ENCODE measurements around the gene ARSB.

Gene ARSB

GRCh38 chr5:78972654-78973428, 12.3 kb downstream of the ARSB start:
- Histone ChIP-seq H3K27me3 (ENCODE audit: control insufficient read depth, insufficient read depth, low read length) (no peaks in the 10 kb centered on the region), H3K4me3 (ENCODE audit: low read depth, low read length) (no peak overlapping the region), H3K36me3 (ENCODE audit: control insufficient read depth, insufficient read depth, low read length) (no peaks in the 10 kb centered on the region), H3K9me3 (ENCODE audit: control insufficient read depth, insufficient read depth, low read length) (no peaks in the 10 kb centered on the region), H3K9ac (ENCODE audit: low read depth, low read length) (no peak overlapping the region), H3K4me1 (ENCODE audit: control insufficient read depth, insufficient read depth, low read length) (no peaks in the 10 kb centered on the region)

DNA sequence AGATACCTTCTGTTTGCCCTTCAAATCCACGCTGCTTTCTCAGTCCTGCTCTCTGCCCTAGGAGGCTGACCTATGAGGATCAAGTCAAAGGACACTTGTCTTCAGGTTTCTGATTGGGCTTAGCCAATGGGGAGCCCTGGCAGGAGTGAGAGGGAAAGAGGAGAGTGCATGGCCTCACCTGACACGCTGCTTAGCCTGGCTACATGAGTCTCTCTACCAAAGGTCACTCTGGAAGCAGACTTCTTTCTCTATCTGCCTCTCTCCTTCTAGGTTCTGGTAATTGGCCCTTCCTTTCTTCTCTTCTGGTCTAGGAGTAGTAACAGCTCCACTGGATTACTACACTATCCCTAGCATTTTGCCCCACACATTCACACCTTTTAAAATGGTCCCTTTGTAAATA, 13.1 kb downstream of the ARSB start:
- Histone ChIP-seq H3K36me3 (ENCODE audit: control insufficient read depth, insufficient read depth, low read length) (no peaks in the 10 kb centered on the region), H3K9ac (ENCODE audit: low read depth, low read length) (no peak overlapping the region), H3K9me3 (ENCODE audit: control insufficient read depth, insufficient read depth, low read length) (no peaks in the 10 kb centered on the region), H3K4me1 (ENCODE audit: control insufficient read depth, insufficient read depth, low read length) (no peaks in the 10 kb centered on the region), H3K4me3 (ENCODE audit: low read depth, low read length) (no peak overlapping the region), H3K27me3 (ENCODE audit: control insufficient read depth, insufficient read depth, low read length) (no peaks in the 10 kb centered on the region)

GRCh38 chr5:78968781-78969180, 16.3 kb downstream of the ARSB start:
- H3K27me3 ChIP-seq (ENCODE audit: control insufficient read depth, insufficient read depth, low read length) = no peaks in the 10 kb centered on the region
- no peak overlapping the region for H3K4me3 ChIP-seq (ENCODE audit: low read depth, low read length)
- H3K4me1 ChIP-seq (ENCODE audit: control insufficient read depth, insufficient read depth, low read length) = no peaks in the 10 kb centered on the region
- H3K9me3 ChIP-seq (ENCODE audit: control insufficient read depth, insufficient read depth, low read length) = no peaks in the 10 kb centered on the region
- no peak overlapping the region for H3K9ac ChIP-seq (ENCODE audit: low read depth, low read length)
- no peaks in the 10 kb centered on the region for H3K36me3 ChIP-seq (ENCODE audit: control insufficient read depth, insufficient read depth, low read length)

GRCh38 chr5:78964889-78965288, 20.2 kb downstream of the ARSB start:
- Histone ChIP-seq H3K27me3 (ENCODE audit: control insufficient read depth, insufficient read depth, low read length) (no peaks in the 10 kb centered on the region), H3K36me3 (ENCODE audit: control insufficient read depth, insufficient read depth, low read length) (no peaks in the 10 kb centered on the region), H3K9ac (ENCODE audit: low read depth, low read length) (no peak overlapping the region)

DNA sequence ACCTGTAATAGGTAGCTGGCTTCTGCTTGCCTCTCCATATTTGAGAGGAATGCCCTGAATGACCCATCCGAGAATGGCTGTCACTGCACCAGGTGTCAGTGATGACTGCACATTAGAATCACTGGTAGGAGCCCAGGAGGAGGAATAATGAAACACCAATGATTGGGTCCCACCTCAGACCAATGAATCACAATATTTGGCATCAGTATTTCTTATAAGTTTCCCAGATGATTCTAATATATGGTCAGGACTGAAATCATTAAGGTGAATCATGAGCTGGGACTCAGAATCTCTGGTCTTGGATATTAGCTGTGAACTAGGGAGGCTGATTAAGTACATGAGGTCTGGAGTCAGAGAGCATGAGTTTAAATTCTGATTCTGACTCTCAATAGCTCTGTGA, 23.4 kb downstream of the ARSB start:
- H3K4me1 ChIP-seq (ENCODE audit: control insufficient read depth, insufficient read depth, low read length) = no peaks in the 10 kb centered on the region
- H3K27me3 ChIP-seq (ENCODE audit: control insufficient read depth, insufficient read depth, low read length) = no peaks in the 10 kb centered on the region
- H3K4me3 ChIP-seq (ENCODE audit: low read depth, low read length) = no peak overlapping the region
- no peak overlapping the region for H3K9ac ChIP-seq (ENCODE audit: low read depth, low read length)
- no peaks in the 10 kb centered on the region for H3K36me3 ChIP-seq (ENCODE audit: control insufficient read depth, insufficient read depth, low read length)
- H3K9me3 ChIP-seq (ENCODE audit: control insufficient read depth, insufficient read depth, low read length) = no peaks in the 10 kb centered on the region

More at GRCh38 chr5:78964889-78965288, 20.2 kb downstream of the ARSB start:
- Histone ChIP-seq H3K4me3 (ENCODE audit: low read depth, low read length) (no peak overlapping the region), H3K9me3 (ENCODE audit: control insufficient read depth, insufficient read depth, low read length) (no peaks in the 10 kb centered on the region), H3K4me1 (ENCODE audit: control insufficient read depth, insufficient read depth, low read length) (no peaks in the 10 kb centered on the region)

DNA sequence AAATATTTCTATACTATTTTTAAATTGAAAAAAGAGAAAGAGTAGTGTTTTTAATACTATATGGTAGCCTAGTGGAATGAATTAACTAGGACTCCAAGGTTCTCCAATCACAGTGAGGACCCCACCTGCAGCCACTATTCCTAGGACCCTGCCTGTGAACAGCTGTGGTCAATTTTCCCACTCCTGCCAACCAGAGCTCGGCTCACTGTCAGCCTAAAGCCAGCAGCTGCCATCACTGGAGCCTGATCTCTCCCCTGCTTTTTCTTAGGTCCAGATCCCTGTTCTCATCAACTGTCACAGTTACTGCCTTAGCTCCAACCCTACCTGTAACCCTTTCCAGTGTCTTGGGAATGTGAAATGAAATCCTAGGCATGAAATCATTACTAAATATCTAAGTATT, 25.3 kb downstream of the ARSB start:
- Histone ChIP-seq H3K9ac (ENCODE audit: low read depth, low read length) (no peak overlapping the region), H3K27me3 (ENCODE audit: control insufficient read depth, insufficient read depth, low read length) (no peaks in the 10 kb centered on the region), H3K4me3 (ENCODE audit: low read depth, low read length) (no peak overlapping the region), H3K4me1 (ENCODE audit: control insufficient read depth, insufficient read depth, low read length) (no peaks in the 10 kb centered on the region), H3K36me3 (ENCODE audit: control insufficient read depth, insufficient read depth, low read length) (no peaks in the 10 kb centered on the region), H3K9me3 (ENCODE audit: control insufficient read depth, insufficient read depth, low read length) (no peaks in the 10 kb centered on the region)

- no peaks in the 10 kb centered on the region for H3K4me1 ChIP-seq (ENCODE audit: control insufficient read depth, insufficient read depth, low read length)
- no peak overlapping the region for H3K9ac ChIP-seq (ENCODE audit: low read depth, low read length)
- H3K4me3 ChIP-seq (ENCODE audit: low read depth, low read length) = no peak overlapping the region
- no peaks in the 10 kb centered on the region for H3K27me3 ChIP-seq (ENCODE audit: control insufficient read depth, insufficient read depth, low read length)
- H3K9me3 ChIP-seq (ENCODE audit: control insufficient read depth, insufficient read depth, low read length) = no peaks in the 10 kb centered on the region
- no peaks in the 10 kb centered on the region for H3K36me3 ChIP-seq (ENCODE audit: control insufficient read depth, insufficient read depth, low read length)
Observed at GRCh38 chr5:78958672-78959445, 26.3 kb downstream of the ARSB start.

DNA sequence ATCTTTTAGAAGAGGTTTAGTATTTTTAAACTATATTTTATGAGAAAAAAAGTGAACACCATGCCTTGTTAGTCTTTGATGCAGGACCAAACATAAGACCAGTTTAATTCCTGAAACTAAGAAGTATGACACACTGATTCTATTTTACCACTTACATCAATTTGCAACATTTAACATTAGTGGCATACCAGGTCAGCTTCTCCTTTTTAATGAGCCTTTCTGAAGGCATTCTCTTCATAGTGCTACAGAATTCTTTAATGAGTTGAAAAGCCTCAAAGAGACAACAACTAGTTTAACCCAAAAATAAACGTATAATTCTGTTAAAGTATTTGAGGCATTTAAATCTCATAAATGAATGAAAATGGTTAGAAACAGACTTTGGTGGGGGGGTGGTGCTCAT, 28.2 kb downstream of the ARSB start:
- Histone ChIP-seq H3K9me3 (ENCODE audit: control insufficient read depth, insufficient read depth, low read length) (no peaks in the 10 kb centered on the region), H3K4me3 (ENCODE audit: low read depth, low read length) (no peak overlapping the region), H3K27me3 (ENCODE audit: control insufficient read depth, insufficient read depth, low read length) (no peaks in the 10 kb centered on the region), H3K36me3 (ENCODE audit: control insufficient read depth, insufficient read depth, low read length) (no peaks in the 10 kb centered on the region), H3K9ac (ENCODE audit: low read depth, low read length) (no peak overlapping the region), H3K4me1 (ENCODE audit: control insufficient read depth, insufficient read depth, low read length) (no peaks in the 10 kb centered on the region)

- H3K27me3 ChIP-seq (ENCODE audit: control insufficient read depth, insufficient read depth, low read length) = no peaks in the 10 kb centered on the region
- H3K4me3 ChIP-seq (ENCODE audit: low read depth, low read length) = no peak overlapping the region
- H3K36me3 ChIP-seq (ENCODE audit: control insufficient read depth, insufficient read depth, low read length) = no peaks in the 10 kb centered on the region
- no peaks in the 10 kb centered on the region for H3K9me3 ChIP-seq (ENCODE audit: control insufficient read depth, insufficient read depth, low read length)
- H3K9ac ChIP-seq (ENCODE audit: low read depth, low read length) = no peak overlapping the region
- no peaks in the 10 kb centered on the region for H3K4me1 ChIP-seq (ENCODE audit: control insufficient read depth, insufficient read depth, low read length)
Observed at GRCh38 chr5:78953092-78953800, 31.9 kb downstream of the ARSB start.

DNA sequence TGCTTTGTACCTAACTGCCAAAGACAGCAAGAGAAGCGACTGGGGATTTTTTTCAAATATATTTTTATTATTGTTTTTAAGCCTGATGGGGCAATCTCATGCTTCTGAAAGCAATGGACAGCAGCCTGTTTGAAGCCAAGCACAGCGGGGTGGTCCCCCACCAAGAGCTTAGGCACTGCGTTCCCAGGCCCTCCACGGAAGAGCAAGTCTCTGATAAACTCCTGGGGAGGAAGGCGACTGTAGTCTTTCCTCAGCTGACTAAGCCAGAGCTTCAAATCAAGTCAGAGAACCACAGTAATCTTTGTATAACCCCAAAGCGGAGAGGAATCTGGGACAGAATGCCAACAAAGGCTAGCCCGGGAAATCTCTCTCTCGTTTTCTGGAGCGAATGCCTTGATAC, 54.4 kb downstream of the ARSB start:
- Histone ChIP-seq H3K9ac (ENCODE audit: low read depth, low read length) (no peak overlapping the region), H3K4me3 (ENCODE audit: low read depth, low read length) (no peak overlapping the region), H3K9me3 (ENCODE audit: control insufficient read depth, insufficient read depth, low read length) (no peaks in the 10 kb centered on the region)

DNA sequence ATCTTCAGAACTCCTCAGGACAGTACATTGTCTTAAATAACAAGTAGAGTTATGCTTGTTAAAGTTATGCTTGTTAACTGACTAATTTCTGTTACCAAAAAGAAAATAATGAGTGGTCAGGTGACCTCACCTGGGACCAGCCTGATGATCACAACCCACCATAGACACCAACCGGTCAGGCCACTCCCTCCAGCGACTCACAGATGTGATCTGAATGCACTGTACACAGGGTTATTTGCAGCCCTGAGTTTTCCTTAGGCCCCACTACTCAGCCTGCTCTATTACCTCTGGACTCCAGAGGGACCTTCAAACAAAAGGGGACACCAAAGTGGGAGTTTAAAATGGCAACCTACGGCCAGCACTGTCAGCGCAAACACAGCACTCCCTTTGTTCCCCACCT, 55.3 kb downstream of the ARSB start:
- Histone ChIP-seq H3K27me3 (ENCODE audit: control insufficient read depth, insufficient read depth, low read length) (no peaks in the 10 kb centered on the region), H3K9ac (ENCODE audit: low read depth, low read length) (no peak overlapping the region), H3K9me3 (ENCODE audit: control insufficient read depth, insufficient read depth, low read length) (no peaks in the 10 kb centered on the region), H3K36me3 (ENCODE audit: control insufficient read depth, insufficient read depth, low read length) (no peaks in the 10 kb centered on the region), H3K4me3 (ENCODE audit: low read depth, low read length) (no peak overlapping the region), H3K4me1 (ENCODE audit: control insufficient read depth, insufficient read depth, low read length) (peaks cover 11% of the 10 kb centered on the region)

More for the DNA sequence above, 54.4 kb downstream of the ARSB start:
- H3K27me3 ChIP-seq (ENCODE audit: control insufficient read depth, insufficient read depth, low read length) = no peaks in the 10 kb centered on the region
- H3K36me3 ChIP-seq (ENCODE audit: control insufficient read depth, insufficient read depth, low read length) = no peaks in the 10 kb centered on the region
- peaks cover 11% of the 10 kb centered on the region for H3K4me1 ChIP-seq (ENCODE audit: control insufficient read depth, insufficient read depth, low read length)

Measured in iPS-15b (cell line).